CD4-positive, alpha-beta T cell treated with Interleukin-4 for 4 hours (primary cell): ENCODE data around the gene SLC25A29.
"Not testable (repeated sequence)": the region's sequence is repeated elsewhere in the genome, so short reads cannot be mapped to it uniquely, and the experiment has no call there.

Experiments used
- DNase-seq: peaks from one replicate; pipeline ENCODE4 v3.0.0-alpha.2; 2020

SLC25A29 gene

GRCh38 chr14:100306101-100306997 lies at the start of gene SLC25A29:
SLC25A29 (minus strand) TSS chr14:100306444; CDS start chr14:100306232, 212 bp downstream.
- DNase-seq = peak; percentile 64

GRCh38 chr14:100350986-100351385 lies 44.7 kb upstream of the SLC25A29 start:
- no peak for DNase-seq

GRCh38 chr14:100350276-100350926 lies 44.2 kb upstream of the SLC25A29 start:
- no peak for DNase-seq

GRCh38 chr14:100348784-100349685 lies 42.8 kb upstream of the SLC25A29 start:
- no peak for DNase-seq

GRCh38 chr14:100348253-100348729 lies 42.0 kb upstream of the SLC25A29 start:
- no peak for DNase-seq

GRCh38 chr14:100346306-100347091 lies 40.3 kb upstream of the SLC25A29 start:
- no peak for DNase-seq

- DNase-seq = no peak
These were observed 39.5 kb upstream of the SLC25A29 start for GRCh38 chr14:100345711-100346110.

GRCh38 chr14:100344657-100345056 lies 38.4 kb upstream of the SLC25A29 start:
- not testable (repeated sequence) for DNase-seq

GRCh38 chr14:100342826-100343225 lies 36.6 kb upstream of the SLC25A29 start:
- DNase-seq = not testable (repeated sequence)

GRCh38 chr14:100342195-100342594 lies 36.0 kb upstream of the SLC25A29 start:
- DNase-seq = no peak

GRCh38 chr14:100341301-100342031 lies 35.2 kb upstream of the SLC25A29 start:
- DNase-seq = peak; percentile 40

- no peak for DNase-seq
These were observed 34.2 kb upstream of the SLC25A29 start for GRCh38 chr14:100340423-100340813.

- DNase-seq = no peak
These were observed 33.6 kb upstream of the SLC25A29 start for GRCh38 chr14:100339766-100340422.

GRCh38 chr14:100336618-100337530 lies 30.6 kb upstream of the SLC25A29 start:
- DNase-seq = no peak

- DNase-seq = no peak
These were observed 28.7 kb upstream of the SLC25A29 start for GRCh38 chr14:100334904-100335303.

GRCh38 chr14:100333827-100334226 lies 27.6 kb upstream of the SLC25A29 start:
- DNase-seq = no peak

GRCh38 chr14:100333311-100333710 lies 27.1 kb upstream of the SLC25A29 start:
- no peak for DNase-seq

- no peak for DNase-seq
These were observed 26.6 kb upstream of the SLC25A29 start for GRCh38 chr14:100332797-100333196.

- DNase-seq = no peak
These were observed 25.9 kb upstream of the SLC25A29 start for GRCh38 chr14:100332071-100332639.
